Fibroblast of lung (primary cell): ENCODE measurements around the gene XYLT1.

Experiments
- EZH2 ChIP-seq: IDR thresholded peaks from 2 replicates; pipeline ENCODE4 v1.5.1; 2012; ENCODE audit warnings: low read length, control low read depth, mild to moderate bottlenecking; ENCODE audit errors: missing control alignments
- TF ChIP-seq, protein P1 (sequence below), 2 donors: IDR thresholded peaks in 1 of 2; conservative IDR thresholded peaks in 1 of 2; 1 replicate in 1 of 2; 2 replicates in 1 of 2; pipeline ENCODE4 v1.5.1; 2011 to 2012; ENCODE audit warnings: low read length in 2 of 2, control low read depth in 1 of 2, inconsistent platforms in 1 of 2, low read depth in 1 of 2, mild to moderate bottlenecking in 1 of 2

DNA sequence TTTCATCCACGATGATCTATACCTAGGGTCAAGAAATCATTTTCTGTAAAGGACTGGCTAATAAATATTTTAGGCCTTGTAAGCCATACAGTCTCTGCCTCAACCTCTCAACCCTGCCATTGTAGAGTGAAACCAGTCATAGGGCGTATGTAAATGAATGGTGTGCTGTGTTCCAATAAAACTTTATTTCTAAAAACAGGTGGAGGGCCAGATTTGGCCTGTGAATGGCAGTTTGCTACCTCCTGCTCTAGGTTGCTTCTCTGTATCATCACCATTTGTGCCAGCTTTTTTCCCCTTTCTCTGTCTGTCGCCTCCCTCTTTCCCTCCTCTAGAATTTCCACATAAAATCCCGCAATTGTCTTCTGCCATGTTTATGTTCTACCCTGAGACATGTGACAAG lies 181.7 kb downstream of the XYLT1 start:
- TF ChIP-seq, protein P1, sequence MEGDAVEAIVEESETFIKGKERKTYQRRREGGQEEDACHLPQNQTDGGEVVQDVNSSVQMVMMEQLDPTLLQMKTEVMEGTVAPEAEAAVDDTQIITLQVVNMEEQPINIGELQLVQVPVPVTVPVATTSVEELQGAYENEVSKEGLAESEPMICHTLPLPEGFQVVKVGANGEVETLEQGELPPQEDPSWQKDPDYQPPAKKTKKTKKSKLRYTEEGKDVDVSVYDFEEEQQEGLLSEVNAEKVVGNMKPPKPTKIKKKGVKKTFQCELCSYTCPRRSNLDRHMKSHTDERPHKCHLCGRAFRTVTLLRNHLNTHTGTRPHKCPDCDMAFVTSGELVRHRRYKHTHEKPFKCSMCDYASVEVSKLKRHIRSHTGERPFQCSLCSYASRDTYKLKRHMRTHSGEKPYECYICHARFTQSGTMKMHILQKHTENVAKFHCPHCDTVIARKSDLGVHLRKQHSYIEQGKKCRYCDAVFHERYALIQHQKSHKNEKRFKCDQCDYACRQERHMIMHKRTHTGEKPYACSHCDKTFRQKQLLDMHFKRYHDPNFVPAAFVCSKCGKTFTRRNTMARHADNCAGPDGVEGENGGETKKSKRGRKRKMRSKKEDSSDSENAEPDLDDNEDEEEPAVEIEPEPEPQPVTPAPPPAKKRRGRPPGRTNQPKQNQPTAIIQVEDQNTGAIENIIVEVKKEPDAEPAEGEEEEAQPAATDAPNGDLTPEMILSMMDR (conservative IDR thresholded peaks at IDR 0.05 in 1 of 2, IDR thresholded peaks at IDR 0.05 in 1 of 2; ENCODE audit: low read depth in 1 of 2, low read length in 2 of 2) = no peak
- TF ChIP-seq EZH2 = no peak
